ENCODE measurements around the gene DYNC2LI1.

GRCh38 chr2:43812006-43812405 is 38.2 kb downstream of the DYNC2LI1 start:
- TF ChIP-seq NFIC (IDR thresholded peaks at IDR 0.05) (no peak), TCF12 (IDR thresholded peaks at IDR 0.05; ENCODE audit: low read depth) (no peak), MAX (IDR thresholded peaks at IDR 0.05) (no peak), USF1 (IDR thresholded peaks at IDR 0.05) (no peak), FOXM1 (IDR thresholded peaks at IDR 0.05; ENCODE audit: borderline replicate concordance, low read depth) (no peak), RAD21 (IDR thresholded peaks at IDR 0.05; ENCODE audit: low read depth) (no peak), REST (IDR thresholded peaks at IDR 0.05; ENCODE audit: low read depth) (no peak), CEBPB (IDR thresholded peaks at IDR 0.05) (no peak), ZBTB7A (IDR thresholded peaks at IDR 0.05; ENCODE audit: low read depth) (no peak), EP300 (IDR thresholded peaks at IDR 0.05; ENCODE audit: borderline replicate concordance) (no peak), YY1 (IDR thresholded peaks at IDR 0.05; ENCODE audit: low read depth) (no peak)
